KMS-11 (cell line): ENCODE measurements around the gene EEIG2.

Experiments
- H2AFZ ChIP-seq: fragments of 200-600 bp; sonication (generic); 2 replicates; pipeline ENCODE4 v1.6.1; 2016; ENCODE audit warnings: antibody characterized with exemption, mixed run types, low read depth
- H3K27ac ChIP-seq: fragments of 200-600 bp; sonication (generic); 2 replicates; pipeline ENCODE4 v1.6.1; 2016; ENCODE audit warnings: mild to moderate bottlenecking, mixed run types
- H3K27me3 ChIP-seq: fragments of 200-600 bp; sonication (generic); 2 replicates; pipeline ENCODE4 v1.6.1; 2017; ENCODE audit warnings: mild to moderate bottlenecking, low read depth, mixed run types, moderate library complexity; ENCODE audit not compliant: insufficient read depth
- H3K36me3 ChIP-seq: fragments of 200-600 bp; sonication (generic); 2 replicates; pipeline ENCODE4 v1.6.1; 2017; ENCODE audit warnings: mild to moderate bottlenecking, mixed run types; ENCODE audit not compliant: insufficient read depth
- H3K4me1 ChIP-seq: fragments of 200-600 bp; sonication (generic); 2 replicates; pipeline ENCODE4 v1.6.1; 2016; ENCODE audit warnings: mild to moderate bottlenecking, low read depth, mixed run types; ENCODE audit not compliant: poor library complexity, severe bottlenecking
- H3K4me2 ChIP-seq: fragments of 200-600 bp; sonication (generic); 2 replicates; pipeline ENCODE4 v1.7.0; 2016; ENCODE audit warnings: mild to moderate bottlenecking, mixed run types
- H3K4me3 ChIP-seq: fragments of 200-600 bp; sonication (generic); IDR thresholded peaks from 2 replicates; pipeline ENCODE4 v1.6.1; 2017; ENCODE audit warnings: low read depth, low read length, mixed read lengths; ENCODE audit not compliant: insufficient read depth
- H3K79me2 ChIP-seq: fragments of 200-600 bp; sonication (generic); 2 replicates; pipeline ENCODE4 v1.6.1; 2016; ENCODE audit warnings: low read depth, mixed run types; ENCODE audit not compliant: insufficient read depth
- H3K9ac ChIP-seq: fragments of 200-600 bp; sonication (generic); 2 replicates; pipeline ENCODE4 v1.6.1; 2016; ENCODE audit warnings: mild to moderate bottlenecking, mixed run types
- H4K20me1 ChIP-seq: fragments of 200-600 bp; sonication (generic); 2 replicates; pipeline ENCODE4 v1.6.1; 2016; ENCODE audit warnings: mild to moderate bottlenecking, mixed run types; ENCODE audit not compliant: insufficient read depth
- TF ChIP-seq, protein P1 (sequence below): fragments of 200-600 bp; sonication (generic); conservative IDR thresholded peaks from 2 replicates; pipeline ENCODE4 v1.6.1; 2017; ENCODE audit warnings: low read depth, mild to moderate bottlenecking, antibody characterized with exemption, low read length, moderate library complexity, mixed read lengths

The EEIG2 gene

DNA sequence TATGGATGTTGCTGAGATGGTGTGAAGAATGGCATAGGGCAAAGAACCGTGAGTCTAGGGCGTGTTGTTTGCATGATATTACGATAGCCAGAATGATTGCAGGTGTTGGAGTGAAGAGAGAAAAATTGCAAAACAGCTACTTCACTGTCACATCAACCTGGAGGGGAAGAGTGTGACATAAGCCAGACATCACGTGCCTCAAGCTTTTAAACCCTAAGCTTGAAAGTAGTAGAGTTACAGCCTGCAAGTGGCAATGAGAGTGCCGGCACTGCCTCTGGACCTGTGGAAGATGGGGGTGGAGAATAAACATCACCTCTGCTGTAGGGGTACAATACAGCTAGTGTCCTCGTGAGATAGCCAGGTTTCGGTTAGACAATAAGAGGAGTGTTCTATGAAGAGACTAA, 11.1 kb downstream of the EEIG2 start:
- Histone ChIP-seq H3K27ac (no peak overlapping the region), H3K4me1 (peaks cover 10% of the 10 kb centered on the region), H3K79me2 (no peaks in the 10 kb centered on the region), H4K20me1 (no peaks in the 10 kb centered on the region), H3K9ac (no peak overlapping the region), H2AFZ (no peak overlapping the region), H3K4me2 (no peak overlapping the region), H3K36me3 (no peaks in the 10 kb centered on the region), H3K27me3 (no peaks in the 10 kb centered on the region), H3K4me3 (no peak overlapping the region)
- TF ChIP-seq, protein P1, sequence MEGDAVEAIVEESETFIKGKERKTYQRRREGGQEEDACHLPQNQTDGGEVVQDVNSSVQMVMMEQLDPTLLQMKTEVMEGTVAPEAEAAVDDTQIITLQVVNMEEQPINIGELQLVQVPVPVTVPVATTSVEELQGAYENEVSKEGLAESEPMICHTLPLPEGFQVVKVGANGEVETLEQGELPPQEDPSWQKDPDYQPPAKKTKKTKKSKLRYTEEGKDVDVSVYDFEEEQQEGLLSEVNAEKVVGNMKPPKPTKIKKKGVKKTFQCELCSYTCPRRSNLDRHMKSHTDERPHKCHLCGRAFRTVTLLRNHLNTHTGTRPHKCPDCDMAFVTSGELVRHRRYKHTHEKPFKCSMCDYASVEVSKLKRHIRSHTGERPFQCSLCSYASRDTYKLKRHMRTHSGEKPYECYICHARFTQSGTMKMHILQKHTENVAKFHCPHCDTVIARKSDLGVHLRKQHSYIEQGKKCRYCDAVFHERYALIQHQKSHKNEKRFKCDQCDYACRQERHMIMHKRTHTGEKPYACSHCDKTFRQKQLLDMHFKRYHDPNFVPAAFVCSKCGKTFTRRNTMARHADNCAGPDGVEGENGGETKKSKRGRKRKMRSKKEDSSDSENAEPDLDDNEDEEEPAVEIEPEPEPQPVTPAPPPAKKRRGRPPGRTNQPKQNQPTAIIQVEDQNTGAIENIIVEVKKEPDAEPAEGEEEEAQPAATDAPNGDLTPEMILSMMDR, result no peak

DNA sequence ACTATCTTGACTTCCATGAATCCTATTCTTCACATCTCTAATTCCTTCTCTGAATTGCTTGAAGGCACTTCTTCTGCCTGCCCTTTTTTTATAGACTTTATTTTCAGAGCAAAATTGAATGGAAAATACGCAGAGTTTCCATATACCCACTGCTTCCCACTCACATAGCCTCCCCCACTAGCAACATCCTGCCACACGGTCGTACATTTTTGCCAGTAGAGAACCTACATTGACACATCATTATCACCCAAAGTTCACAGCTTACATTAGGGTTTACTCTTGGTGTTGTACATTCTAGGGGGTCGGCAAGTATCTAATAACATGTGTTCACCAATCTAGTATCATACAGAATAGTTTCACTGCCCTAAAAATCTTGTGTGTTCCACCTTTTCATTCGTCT, 12.3 kb downstream of the EEIG2 start:
- H2AFZ ChIP-seq, result no peak overlapping the region
- no peak overlapping the region for H3K9ac ChIP-seq
- H3K27ac ChIP-seq, result no peak overlapping the region
- no peaks in the 10 kb centered on the region for H4K20me1 ChIP-seq
- no peaks in the 10 kb centered on the region for H3K79me2 ChIP-seq
- no peaks in the 10 kb centered on the region for H3K36me3 ChIP-seq
- H3K4me2 ChIP-seq, result no peak overlapping the region
- TF ChIP-seq, protein P1, result no peak
- no peaks in the 10 kb centered on the region for H3K27me3 ChIP-seq
- H3K4me1 ChIP-seq, result peaks cover 10% of the 10 kb centered on the region
- H3K4me3 ChIP-seq, result no peak overlapping the region

DNA sequence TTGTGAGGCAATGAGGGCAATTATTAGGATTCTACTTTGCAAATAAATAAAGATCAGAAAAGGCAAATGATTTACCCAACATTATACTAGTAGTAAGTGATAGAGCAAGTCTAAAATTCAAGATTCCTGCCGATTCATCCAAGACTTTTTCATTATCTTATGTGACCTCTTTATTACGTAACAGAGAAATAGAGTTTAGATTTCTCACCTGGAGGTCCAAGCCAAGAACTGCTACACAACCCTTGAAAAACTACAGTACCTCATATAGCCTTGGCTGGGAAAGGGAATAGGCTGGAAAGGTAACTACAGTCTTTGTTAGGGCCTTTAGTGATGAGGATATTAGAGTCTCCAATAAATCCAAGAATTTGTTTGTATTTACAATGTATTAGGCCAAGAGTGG, 13.3 kb downstream of the EEIG2 start:
- H2AFZ ChIP-seq, result no peak overlapping the region
- no peak overlapping the region for H3K4me2 ChIP-seq
- H3K36me3 ChIP-seq, result no peaks in the 10 kb centered on the region
- no peaks in the 10 kb centered on the region for H4K20me1 ChIP-seq
- no peak overlapping the region for H3K9ac ChIP-seq
- no peaks in the 10 kb centered on the region for H3K79me2 ChIP-seq
- no peak overlapping the region for H3K4me3 ChIP-seq
- peaks cover 10% of the 10 kb centered on the region for H3K4me1 ChIP-seq
- no peak overlapping the region for H3K27ac ChIP-seq
- H3K27me3 ChIP-seq, result no peaks in the 10 kb centered on the region
- TF ChIP-seq, protein P1, result no peak

DNA sequence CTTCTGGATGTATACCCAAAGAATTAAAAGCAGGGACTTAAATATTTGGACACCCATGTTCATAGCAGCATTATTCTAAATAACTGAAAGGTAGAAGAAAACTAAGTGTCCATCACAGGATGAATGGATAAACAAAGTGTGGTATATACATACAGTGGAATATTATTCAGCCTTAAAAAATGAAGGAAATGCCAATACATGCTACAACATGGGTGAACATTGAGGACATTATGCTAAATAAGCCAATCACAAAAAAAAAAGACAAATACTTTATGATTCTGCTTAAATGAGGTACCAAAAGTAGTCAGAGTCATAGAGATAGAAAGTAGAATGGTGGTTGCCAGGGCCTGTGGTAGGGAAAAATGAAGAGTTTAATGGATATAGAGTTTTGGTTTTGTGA, 14.1 kb downstream of the EEIG2 start:
- Histone ChIP-seq H2AFZ (no peak overlapping the region), H3K4me2 (no peak overlapping the region), H3K27me3 (no peaks in the 10 kb centered on the region), H3K4me1 (peaks cover 10% of the 10 kb centered on the region), H3K9ac (no peak overlapping the region), H3K27ac (no peak overlapping the region), H3K4me3 (no peak overlapping the region), H3K36me3 (no peaks in the 10 kb centered on the region), H3K79me2 (no peaks in the 10 kb centered on the region), H4K20me1 (no peaks in the 10 kb centered on the region)
- TF ChIP-seq, protein P1, result no peak
